Fibroblast of skin of back (primary cell): ENCODE data around the gene KRTAP9-8. TPM values are rescaled to one million over a fixed set of nuclear protein-coding genes. Genes with fewer than 3 reads are reported as not detected.
"Not testable (repeated sequence)": the region's sequence is repeated elsewhere in the genome, so short reads cannot be mapped to it uniquely, and the experiment has no call there.

Experiments used
- DNase-seq: peaks from one replicate; pipeline ENCODE4 v3.0.0-alpha.2; 2013
- polyA plus RNA-seq, 2 experiments: library from polyadenylated mRNA; unstranded; fragments of 120-200 nt; gene quantifications; one replicate each; pipeline ENCODE4 v1.2.1, GENCODE V29; 2013; ENCODE audit not compliant: insufficient read length in 2 of 2

KRTAP9-8 gene, protein sequence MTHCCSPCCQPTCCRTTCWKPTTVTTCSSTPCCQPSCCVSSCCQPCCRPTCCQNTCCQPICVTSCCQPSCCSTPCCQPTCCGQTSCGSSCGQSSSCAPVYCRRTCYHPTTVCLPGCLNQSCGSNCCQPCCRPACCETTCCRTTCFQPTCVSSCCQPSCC
- not detected for polyA plus RNA-seq (2013, experiment 1 of 2; ENCODE audit: insufficient read length)
- not detected for polyA plus RNA-seq (2013, experiment 2 of 2; ENCODE audit: insufficient read length)

DNA sequence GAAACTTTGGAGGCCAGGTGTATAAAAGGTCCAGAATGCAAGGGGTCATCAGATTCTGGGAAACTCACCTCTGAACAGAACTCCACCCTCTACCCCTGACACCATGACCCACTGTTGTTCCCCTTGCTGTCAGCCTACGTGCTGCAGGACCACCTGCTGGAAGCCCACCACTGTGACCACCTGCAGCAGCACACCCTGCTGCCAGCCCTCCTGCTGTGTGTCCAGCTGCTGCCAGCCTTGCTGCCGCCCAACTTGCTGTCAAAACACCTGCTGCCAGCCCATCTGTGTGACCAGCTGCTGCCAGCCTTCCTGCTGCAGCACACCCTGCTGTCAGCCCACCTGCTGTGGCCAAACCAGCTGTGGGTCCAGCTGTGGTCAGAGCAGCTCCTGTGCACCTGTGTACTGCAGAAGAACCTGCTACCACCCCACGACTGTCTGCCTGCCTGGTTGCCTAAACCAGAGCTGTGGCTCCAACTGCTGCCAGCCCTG lies at the start of gene KRTAP9-8:
Gene KRTAP9-8 (plus strand): TSS at position 51 of the 489 bp plus-strand sequence. CDS start 53 bp downstream, at position 104.
- not testable (repeated sequence) for DNase-seq

DNA sequence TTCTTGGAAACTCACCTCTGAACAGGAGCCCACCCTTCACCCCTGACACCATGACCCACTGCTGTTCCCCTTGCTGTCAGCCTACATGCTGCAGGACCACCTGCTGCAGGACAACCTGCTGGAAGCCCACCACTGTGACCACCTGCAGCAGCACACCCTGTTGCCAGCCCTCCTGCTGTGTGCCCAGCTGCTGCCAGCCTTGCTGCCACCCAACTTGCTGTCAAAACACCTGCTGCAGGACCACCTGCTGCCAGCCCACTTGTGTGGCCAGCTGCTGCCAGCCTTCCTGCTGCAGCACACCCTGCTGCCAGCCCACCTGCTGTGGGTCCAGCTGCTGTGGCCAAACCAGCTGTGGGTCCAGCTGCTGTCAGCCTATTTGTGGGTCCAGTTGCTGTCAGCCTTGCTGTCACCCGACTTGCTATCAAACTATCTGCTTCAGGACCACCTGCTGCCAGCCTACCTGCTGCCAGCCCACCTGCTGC lies 47.9 kb upstream of the KRTAP9-8 start, which contains the start of gene KRTAP9-1:
Gene KRTAP9-1 (plus strand): TSS at position 51 of the 482 bp plus-strand sequence. CDS start 0 bp downstream, at position 51.
- DNase-seq, result not testable (repeated sequence)

DNA sequence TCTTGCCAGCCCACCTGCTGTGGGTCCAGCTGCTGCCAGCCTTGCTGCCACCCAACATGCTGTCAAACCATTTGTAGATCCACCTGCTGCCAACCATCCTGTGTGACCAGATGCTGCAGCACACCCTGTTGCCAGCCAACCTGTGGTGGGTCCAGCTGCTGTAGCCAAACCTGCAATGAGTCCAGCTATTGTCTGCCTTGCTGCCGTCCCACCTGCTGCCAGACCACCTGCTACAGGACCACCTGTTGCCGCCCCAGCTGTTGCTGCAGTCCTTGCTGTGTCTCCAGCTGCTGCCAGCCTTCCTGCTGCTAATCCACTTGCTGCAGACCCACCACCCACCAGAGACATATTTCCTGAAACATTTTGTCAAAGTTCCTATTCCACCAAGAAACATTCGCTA lies 47.5 kb upstream of the KRTAP9-8 start:
- no peak for DNase-seq

DNA sequence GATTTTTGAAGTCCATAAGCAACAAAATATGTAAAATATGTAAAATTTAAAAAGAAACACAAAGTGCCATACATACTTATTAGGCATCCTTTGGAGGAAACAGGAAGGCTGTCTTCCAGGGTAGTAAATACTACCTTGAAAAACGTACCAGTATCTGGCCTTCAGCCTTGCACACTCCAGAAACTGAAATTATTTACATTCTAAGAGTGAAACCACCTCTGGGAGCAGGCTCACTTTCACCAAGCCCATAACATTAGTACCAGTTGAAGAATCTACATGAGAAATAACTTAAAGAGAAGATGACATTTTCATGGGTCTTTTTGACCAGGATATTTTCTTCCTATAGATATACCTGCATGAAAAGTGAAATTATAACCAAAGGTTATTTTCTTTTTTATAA lies 41.7 kb upstream of the KRTAP9-8 start:
- DNase-seq, result no peak

DNA sequence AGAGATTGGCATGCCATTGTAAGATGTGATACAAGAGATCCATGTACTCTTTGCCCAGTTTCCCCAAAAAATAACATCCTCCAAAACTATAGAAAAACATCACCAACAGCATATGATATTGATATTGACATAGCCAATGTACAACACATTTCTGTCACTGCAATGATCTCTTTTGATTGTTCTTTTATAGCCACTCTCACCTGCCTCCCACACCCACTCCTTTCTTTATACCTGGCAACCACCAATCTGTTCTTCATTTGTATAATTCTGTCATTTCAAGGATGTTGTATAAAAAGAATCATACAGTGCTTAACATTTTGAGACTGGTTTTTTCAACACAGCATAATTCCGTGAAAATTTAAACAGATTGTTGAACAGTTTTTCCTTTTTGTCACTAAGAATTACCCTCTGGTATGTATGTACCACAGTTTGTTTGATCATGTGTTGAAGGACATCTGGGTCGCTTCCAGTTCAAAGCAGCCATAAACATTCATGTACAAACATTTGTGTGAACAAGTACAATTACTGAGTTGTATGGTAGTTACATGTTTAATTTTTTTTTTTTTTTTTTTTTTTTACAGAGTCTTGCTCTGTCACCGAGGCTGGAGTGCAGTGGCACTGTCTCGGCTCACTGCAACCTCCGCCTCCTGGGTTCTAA lies 38.2 kb upstream of the KRTAP9-8 start:
- DNase-seq, result no peak

DNA sequence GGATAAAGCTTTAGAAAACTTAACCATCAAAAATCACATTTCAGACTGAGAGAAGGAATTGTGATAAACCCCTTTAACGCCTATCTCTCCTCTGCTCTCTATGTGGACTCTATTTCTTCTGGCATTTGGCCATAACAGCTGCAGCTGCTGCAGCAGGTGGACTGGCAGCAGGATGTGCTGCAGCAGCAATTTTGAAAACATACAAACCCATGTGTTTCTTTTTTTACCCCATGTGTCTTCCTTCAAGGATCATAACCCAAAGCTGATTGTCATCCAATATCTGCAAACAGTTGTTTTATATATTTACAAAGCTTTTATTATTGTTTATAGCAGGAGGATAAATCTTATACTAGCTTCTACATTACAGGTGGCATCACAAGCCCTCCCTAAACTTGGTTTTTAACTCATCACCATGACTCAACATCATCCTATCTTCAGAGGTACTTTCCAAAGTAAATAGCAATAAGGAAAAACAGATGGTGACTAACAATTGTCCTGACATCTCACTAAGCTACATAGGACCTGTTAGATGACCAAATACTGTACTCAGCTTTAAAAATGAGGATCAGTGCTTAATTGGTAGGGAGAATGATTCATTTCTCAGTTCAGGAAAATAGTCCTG lies 25.8 kb upstream of the KRTAP9-8 start:
- peak; percentile 46 for DNase-seq

DNA sequence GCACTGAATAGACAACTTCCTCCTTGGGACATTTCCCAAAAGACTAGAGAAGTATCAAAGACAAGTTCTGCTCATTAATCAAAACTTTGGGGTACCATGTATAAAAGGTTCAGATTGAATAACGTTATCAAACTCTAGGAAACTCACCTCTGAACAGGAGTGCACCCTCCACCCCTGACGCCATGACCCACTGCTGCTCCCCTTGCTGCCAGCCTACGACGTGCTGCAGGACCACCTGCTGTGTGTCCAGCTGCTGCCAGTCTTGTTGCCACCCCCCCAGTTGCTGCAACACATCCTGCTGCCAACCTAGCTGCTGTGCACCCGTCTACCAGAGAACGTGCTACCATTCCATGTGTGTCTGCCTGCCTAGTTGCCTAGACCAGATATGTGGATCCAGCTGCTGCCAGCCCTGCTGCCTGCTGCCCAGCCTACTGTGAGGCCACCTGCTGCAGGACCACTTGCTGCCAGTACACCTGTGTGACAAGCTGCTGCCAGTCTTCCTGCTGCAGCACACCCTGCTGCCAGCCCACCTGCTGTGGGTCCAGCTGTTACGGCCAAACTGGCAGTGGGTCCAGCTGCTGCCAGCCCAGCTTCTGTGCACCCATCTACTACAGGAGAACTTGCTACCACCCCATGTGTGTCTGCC lies 25.2 kb upstream of the KRTAP9-8 start:
- DNase-seq, result no peak

DNA sequence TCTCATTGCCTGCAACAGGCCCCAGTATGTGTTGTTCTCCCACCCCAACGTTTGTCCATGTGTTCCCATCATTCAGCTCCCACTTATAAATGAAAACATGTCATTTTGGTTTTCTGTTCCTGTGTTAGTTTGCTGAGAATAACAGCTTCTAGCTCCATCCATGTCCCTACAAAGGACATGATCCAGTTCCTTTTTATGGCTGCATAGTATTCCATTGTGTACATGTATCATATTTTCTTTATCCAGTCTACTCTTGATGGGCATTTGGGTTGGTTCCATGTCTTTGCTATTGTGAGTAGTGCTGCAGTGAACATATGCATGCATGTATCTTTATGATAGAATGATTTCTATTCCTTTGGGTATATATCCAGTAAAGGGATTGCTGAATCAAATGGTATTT lies 22.1 kb upstream of the KRTAP9-8 start:
- DNase-seq, result no peak

DNA sequence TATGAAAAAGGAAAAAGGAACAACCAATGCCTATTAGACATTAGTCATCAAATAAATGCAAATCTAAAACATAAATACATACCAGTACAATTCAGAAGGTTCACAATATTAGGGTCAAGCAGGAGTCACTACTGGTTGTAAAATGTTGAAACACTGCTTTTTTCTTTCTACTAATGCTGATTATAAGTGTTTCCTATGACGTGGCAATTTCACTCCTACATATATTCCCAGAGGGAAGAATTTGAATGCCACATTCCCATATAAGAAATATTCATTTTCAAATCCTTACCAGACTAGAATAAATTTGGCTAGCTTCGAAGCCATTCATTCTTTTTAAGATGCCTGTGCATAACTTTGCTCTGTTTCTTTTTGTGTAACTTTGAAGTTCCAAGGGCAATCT lies 14.0 kb upstream of the KRTAP9-8 start:
- DNase-seq, result peak; percentile 17

DNA sequence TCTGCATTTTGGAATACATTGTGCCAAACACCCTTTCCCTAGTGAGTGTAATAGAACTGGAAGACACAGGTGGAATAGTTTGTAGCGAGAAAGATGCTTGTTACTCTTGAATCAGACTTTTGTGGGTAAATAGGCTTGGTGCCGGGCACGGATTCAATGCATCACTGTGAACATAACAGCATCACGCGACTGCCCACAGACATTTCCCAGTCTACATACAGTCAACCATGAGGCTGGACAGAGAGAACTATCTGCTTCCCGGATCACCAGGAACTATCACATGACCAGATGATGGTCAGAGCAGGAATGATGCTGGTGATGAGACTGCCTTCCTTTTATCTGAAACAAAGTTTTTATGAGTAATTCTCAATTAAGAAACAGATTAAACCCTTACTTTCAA lies 11.7 kb upstream of the KRTAP9-8 start:
- DNase-seq, result no peak

DNA sequence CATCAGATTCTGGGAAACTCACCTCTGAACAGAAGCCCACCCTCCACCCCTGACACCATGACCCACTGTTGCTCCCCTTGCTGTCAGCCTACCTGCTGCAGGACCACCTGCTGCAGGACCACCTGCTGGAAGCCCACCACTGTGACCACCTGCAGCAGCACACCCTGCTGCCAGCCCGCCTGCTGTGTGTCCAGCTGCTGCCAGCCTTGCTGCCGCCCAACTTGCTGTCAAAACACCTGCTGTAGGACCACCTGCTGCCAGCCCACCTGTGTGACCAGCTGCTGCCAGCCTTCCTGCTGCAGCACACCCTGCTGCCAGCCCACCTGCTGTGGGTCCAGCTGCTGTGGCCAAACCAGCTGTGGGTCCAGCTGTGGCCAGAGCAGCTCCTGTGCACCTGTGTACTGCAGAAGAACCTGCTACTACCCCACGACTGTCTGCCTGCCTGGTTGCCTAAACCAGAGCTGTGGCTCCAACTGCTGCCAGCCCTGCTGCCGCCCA lies 11.2 kb upstream of the KRTAP9-8 start, which contains the start of gene KRTAP9-2:
Gene KRTAP9-2 (plus strand): TSS at position 51 of the 498 bp plus-strand sequence. CDS start 7 bp downstream, at position 58.
- DNase-seq, result not testable (repeated sequence)

DNA sequence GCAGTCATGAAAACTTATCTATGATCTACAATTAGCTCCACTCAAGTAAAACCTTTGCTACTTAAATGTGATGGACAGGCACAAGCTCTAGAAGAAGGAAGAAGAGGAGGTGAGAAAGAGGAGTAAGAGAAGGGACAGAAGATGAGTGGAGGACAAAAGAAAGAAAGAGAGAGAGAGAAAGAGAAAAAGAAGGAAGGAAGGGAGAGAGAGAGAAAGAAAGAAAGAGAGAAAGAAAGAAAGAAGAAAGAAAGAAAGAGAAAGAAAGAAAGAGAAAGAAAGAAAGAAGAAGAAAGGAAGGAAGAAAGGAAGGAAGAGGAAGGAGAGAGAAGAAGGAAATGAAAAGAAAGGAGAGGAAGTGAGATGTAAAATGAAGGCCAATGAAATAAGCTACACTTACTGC lies 7.7 kb upstream of the KRTAP9-8 start:
- DNase-seq, result no peak

DNA sequence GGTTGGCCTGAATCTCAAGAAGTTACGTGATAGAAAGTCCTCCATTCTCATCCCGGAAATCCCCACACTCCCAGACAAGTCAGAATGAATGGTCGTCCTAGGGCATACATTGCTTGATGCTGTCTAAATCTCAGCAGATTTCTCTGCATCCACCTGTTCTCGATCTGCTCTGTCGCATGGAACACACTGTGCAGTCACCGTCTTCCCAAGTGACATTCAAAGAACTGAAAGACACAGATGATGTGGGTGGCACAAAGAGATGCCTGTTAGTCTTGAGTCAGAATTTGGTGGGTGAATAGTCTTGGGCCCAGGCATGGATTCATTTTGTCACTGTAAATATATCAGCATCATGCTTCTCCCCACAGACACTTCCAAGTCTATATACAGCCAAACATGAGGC lies 6.1 kb upstream of the KRTAP9-8 start:
- no peak for DNase-seq

DNA sequence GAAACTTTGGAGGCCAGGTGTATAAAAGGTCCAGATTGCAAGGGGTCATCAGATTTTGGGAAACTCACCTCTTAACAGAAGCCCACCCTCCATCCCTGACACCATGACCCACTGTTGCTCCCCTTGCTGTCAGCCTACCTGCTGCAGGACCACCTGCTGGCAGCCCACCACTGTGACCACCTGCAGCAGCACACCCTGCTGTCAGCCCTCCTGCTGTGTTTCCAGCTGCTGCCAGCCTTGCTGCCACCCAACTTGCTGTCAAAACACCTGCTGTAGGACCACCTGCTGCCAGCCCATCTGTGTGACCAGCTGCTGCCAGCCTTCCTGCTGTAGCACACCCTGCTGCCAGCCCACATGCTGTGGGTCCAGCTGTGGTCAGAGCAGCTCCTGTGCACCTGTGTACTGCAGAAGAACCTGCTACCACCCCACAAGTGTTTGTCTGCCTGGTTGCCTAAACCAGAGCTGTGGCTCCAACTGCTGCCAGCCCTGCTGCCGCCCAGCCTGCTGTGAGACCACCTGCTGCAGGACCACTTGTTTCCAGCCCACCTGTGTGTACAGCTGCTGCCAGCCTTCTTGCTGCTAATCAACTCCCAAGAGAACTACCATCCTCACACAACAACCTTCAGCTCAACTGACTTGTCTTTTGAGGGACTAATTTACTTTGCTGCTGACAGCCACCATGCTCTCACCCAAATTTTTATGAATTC lies 5.2 kb upstream of the KRTAP9-8 start, which contains the start of gene KRTAP9-3:
Gene KRTAP9-3 (plus strand): TSS at position 51 of the 707 bp plus-strand sequence. CDS start 53 bp downstream, at position 104.
- not testable (repeated sequence) for DNase-seq

DNA sequence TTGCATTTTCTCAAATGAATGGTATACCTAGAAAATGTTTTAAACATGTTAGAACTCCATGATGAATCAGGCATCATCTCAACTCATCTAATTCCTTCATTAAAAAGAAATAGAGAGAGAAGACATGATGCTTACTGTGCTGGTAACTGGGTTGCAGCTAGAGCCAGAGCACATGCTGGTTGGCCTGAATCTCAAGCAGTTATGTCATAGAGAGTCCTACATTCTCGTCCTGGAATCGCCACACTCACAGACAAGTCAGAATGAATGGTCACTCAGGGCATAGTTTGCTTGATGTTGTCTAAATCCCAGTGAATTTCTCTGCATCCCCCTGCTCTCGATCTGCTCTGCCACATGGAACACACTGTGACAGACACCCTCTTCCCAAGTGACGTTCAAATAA lies 683 bp upstream of the KRTAP9-8 start:
- not testable (repeated sequence) for DNase-seq

DNA sequence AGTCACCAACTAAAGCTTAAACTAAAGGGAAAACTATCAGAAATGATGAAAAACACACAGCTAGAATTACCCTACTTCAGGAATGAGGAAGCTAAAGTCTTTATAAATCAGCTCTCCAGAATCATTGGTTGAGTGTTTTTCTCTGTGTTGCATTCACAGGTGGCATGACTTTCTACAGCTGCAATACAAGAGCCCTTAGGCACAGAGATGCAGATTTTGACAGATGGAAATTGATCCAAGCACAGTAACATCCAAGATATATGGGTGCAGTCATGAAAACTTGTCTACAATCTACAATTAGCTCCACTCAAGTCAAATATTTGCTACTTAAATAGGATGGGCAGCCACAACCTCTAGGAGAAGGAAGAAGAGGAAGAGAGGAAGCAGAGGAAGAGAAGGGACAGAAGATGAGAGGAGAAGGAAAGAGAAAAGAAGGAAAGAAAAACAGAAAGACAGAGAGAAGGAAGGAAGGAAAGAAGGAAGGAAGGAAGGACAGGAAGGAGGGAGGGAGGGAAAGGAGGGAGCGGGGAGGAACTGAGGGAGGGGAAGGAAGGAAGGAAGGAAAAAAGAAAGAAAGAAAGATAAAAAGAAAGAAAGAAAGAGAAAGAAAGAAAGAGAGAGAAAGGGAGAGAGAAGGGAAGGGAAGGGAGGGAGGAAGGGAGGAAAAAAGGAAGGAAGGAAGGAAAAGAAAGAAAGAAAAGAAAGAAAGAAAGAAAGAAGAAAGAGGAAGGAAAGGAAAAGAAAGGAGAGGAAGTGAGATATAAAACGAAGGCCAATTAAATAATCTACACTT lies 9.4 kb downstream of the KRTAP9-8 start:
- DNase-seq, result not testable (repeated sequence)

DNA sequence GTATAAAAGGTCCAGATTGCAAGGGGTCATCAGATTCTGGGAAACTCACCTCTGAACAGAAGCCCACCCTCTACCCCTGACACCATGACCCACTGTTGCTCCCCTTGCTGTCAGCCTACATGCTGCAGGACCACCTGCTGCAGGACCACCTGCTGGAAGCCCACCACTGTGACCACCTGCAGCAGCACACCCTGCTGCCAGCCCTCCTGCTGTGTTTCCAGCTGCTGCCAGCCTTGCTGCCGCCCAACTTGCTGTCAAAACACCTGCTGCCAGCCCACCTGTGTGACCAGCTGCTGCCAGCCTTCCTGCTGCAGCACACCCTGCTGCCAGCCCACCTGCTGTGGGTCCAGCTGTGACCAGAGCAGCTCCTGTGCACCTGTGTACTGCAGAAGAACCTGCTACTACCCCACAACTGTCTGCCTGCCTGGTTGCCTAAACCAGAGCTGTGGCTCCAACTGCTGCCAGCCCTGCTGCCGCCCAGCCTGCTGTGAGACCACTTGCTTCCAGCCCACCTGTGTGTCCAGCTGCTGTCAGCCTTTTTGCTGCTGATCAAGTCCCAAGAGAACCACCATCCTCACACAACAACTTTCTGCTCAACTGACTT lies 11.9 kb downstream of the KRTAP9-8 start, which contains the start of gene KRTAP9-4:
Gene KRTAP9-4 (plus strand): TSS at position 51 of the 604 bp plus-strand sequence. CDS start 34 bp downstream, at position 85.
- DNase-seq, result not testable (repeated sequence)

DNA sequence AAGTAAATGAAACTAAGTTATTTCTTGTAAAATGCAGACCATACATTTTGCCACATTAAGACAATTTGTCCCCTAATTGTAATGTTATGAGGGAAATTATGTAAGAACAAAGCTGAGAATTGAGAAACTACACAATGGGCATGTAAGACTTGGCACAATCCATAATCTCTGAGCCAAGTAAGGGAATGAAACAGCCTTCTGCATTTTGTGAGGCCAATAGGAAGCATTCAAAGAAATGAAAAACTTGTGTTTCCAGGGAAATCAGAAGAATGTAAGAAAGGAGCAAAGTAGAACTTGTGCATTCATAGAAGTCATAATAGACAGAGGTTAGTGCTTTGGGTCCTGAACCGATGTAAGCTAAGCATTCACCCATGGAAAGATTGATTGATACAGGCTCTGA lies 13.5 kb downstream of the KRTAP9-8 start:
- no peak for DNase-seq

DNA sequence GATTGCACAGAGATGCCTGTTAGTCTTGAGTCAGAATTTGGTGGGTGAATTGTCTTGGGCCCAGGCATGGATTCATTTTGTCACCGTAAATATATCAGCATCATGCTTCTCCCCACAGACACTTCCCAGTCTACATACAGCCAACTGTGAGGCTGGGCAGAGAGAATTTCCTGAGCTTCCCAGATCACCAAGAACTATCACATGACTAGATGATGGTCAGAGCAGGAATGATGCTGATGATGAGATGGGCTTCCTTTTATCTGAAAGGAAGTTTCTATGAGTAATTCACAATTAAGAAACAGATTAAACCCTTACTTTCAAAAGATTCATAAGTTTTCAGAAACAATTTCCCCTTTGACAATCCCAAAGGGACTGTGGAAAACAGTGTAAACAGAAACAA lies 17.1 kb downstream of the KRTAP9-8 start:
- DNase-seq, result peak; percentile 46
